Measurements from ENCODE around the gene AKAP9.

- TF ChIP-seq CTCF (IDR thresholded peaks at IDR 0.05; ENCODE audit: poor library complexity) (no peak), EZH2 (IDR thresholded peaks at IDR 0.05; ENCODE audit: borderline replicate concordance) (no peak), EZH2phosphoT487 (IDR thresholded peaks at IDR 0.05; ENCODE audit: low read depth, severe bottlenecking, unreplicated experiment) (no peak)
These were observed 88.0 kb downstream of the AKAP9 start for GRCh38 chr7:92028686-92029085.

Measured in hepatocyte (in vitro differentiated cells).